Measurements from ENCODE around the gene PXDN. TPM values are rescaled to one million over a fixed set of nuclear protein-coding genes. Genes with fewer than 3 reads are reported as not detected.

PXDN gene
- total RNA-seq, 1 experiment from 2014 or later: 125 TPM

DNA sequence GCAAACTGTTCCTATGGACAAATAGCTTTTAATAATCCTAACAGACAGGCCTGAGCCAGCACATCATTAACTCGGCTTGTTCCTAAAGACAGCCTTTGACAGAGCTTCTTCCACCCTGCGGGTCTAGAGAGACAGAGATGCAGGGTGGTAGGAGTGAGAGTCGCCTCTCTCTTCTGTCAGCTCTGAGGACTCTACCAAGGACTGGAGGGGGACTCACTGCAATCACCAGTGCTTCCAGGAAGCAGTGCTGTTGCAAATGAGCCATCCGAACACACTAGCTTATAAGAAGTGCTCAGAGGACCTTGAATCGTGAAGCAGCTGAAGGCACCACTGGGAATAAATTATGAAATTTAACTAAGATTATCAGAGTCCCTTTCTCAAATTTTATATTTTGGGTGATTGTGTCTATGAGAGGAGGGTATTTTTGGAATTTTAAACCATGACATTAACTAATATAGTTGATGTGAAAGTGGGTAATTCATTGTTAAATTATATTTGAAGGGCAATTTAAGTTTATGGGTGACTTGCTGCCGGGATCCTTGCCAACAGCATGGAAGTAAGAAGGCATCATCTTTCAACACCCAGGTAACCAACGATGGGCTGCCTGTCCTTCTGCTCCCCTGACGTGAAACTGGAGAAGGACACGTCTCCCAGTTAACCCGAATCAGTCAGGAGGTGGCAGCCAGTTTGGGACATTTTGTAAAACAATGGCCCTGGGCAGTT, 43.6 kb upstream of the PXDN start:
- no TSS peak for BruUV-seq (replicated peaks)
- CTCF ChIA-PET: no interaction called here
- no peaks in the 10 kb centered on the region for H3K9me2 ChIP-seq (replicated peaks; ENCODE audit: low read length)
- 0 out of 2 replicates have a peak, but pooled peaks cover 10% of the 10 kb centered on the region for H3K4me1 ChIP-seq (ENCODE audit: insufficient read depth, low read length)
- H3K36me3 ChIP-seq (ENCODE audit: low read depth, low read length): no peaks in the 10 kb centered on the region
- no peak overlapping the region for H3K27ac ChIP-seq (ENCODE audit: low read length)
- H3K4me2 ChIP-seq (ENCODE audit: low read length): no peak overlapping the region
- TF ChIP-seq EZH2 (IDR thresholded peaks at IDR 0.05; ENCODE audit: low read length, unreplicated experiment) (no peak), EZH2phosphoT487 (IDR thresholded peaks at IDR 0.05; ENCODE audit: borderline replicate concordance, low read length) (no peak)
- TF ChIP-seq, protein P1, sequence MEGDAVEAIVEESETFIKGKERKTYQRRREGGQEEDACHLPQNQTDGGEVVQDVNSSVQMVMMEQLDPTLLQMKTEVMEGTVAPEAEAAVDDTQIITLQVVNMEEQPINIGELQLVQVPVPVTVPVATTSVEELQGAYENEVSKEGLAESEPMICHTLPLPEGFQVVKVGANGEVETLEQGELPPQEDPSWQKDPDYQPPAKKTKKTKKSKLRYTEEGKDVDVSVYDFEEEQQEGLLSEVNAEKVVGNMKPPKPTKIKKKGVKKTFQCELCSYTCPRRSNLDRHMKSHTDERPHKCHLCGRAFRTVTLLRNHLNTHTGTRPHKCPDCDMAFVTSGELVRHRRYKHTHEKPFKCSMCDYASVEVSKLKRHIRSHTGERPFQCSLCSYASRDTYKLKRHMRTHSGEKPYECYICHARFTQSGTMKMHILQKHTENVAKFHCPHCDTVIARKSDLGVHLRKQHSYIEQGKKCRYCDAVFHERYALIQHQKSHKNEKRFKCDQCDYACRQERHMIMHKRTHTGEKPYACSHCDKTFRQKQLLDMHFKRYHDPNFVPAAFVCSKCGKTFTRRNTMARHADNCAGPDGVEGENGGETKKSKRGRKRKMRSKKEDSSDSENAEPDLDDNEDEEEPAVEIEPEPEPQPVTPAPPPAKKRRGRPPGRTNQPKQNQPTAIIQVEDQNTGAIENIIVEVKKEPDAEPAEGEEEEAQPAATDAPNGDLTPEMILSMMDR (conservative IDR thresholded peaks at IDR 0.05; ENCODE audit: low read depth, low read length): no peak
- POLR2A ChIA-PET (ENCODE audit: unreplicated experiment): no interaction called here
- no peaks in the 10 kb centered on the region for H3K79me2 ChIP-seq (ENCODE audit: low read length)
- intact Hi-C loops (cut with micrococcal nuclease): no loop called here
- H3K4me3 ChIP-seq (ENCODE audit: low read length): no peak overlapping the region
- H3K9me3 ChIP-seq (ENCODE audit: low read length): no peaks in the 10 kb centered on the region
- no peaks in the 10 kb centered on the region for H4K20me1 ChIP-seq (ENCODE audit: low read length)
- no peaks in the 10 kb centered on the region for H3F3A ChIP-seq (ENCODE audit: low read length, unreplicated experiment)
- no peak overlapping the region for H2AFZ ChIP-seq (ENCODE audit: low read length)
- ATAC-seq (peak; percentile 20; the same call in 1 of the 2 replicates), DNase-seq (no peak)
- no peak overlapping the region for H3K9ac ChIP-seq (ENCODE audit: low read length)
- H3K27me3 ChIP-seq (ENCODE audit: low read length): peaks cover 5% of the 10 kb centered on the region; the same call in 1 of the 2 replicates

DNA sequence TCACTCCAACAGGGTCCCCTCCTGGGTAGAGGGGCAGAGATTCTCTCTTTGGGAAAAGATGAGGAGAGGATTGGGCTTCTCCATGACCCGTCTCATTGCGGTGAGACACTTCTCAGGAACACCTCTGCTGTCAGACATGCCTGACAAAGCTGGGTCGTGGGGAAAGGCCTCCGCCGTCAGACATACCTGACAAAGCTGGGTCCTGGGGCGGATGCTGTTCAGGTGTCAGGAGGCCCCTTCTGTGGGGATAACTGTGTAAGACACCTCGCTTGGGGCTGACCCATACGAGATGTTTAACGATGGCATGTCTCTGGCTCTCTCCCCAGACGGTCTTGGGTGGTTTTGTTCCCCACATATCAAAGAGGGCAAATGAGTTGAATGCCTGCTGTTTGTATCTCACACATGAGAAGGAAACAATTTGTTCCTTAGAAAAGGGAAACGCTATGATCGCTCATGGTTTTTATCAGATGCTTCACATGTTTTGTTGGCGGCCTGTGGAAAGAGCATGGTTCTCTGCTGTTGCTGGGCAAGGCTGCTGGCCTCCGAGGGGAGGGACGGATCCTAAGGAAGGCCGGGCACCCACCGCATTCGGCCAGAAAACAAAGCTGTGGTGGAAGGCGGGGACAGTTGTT, 40.8 kb upstream of the PXDN start:
- TF ChIP-seq EZH2phosphoT487 (IDR thresholded peaks at IDR 0.05; ENCODE audit: borderline replicate concordance, low read length) (no peak), EZH2 (IDR thresholded peaks at IDR 0.05; ENCODE audit: low read length, unreplicated experiment) (no peak)
- TF ChIP-seq, protein P1 (conservative IDR thresholded peaks at IDR 0.05; ENCODE audit: low read depth, low read length): no peak
- Histone ChIP-seq H3K27me3 (ENCODE audit: low read length) (peaks cover 14% of the 10 kb centered on the region), H3K9me2 (replicated peaks; ENCODE audit: low read length) (no peaks in the 10 kb centered on the region), H3K79me2 (ENCODE audit: low read length) (no peaks in the 10 kb centered on the region), H2AFZ (ENCODE audit: low read length) (no peak overlapping the region), H4K20me1 (ENCODE audit: low read length) (no peaks in the 10 kb centered on the region), H3K4me1 (ENCODE audit: insufficient read depth, low read length) (0 out of 2 replicates have a peak, but pooled peaks cover 10% of the 10 kb centered on the region), H3K4me3 (ENCODE audit: low read length) (no peak overlapping the region), H3K9ac (ENCODE audit: low read length) (no peak overlapping the region), H3K36me3 (ENCODE audit: low read depth, low read length) (no peaks in the 10 kb centered on the region), H3K27ac (ENCODE audit: low read length) (no peak overlapping the region), H3F3A (ENCODE audit: low read length, unreplicated experiment) (no peaks in the 10 kb centered on the region), H3K4me2 (ENCODE audit: low read length) (no peak overlapping the region), H3K9me3 (ENCODE audit: low read length) (no peaks in the 10 kb centered on the region)
- POLR2A ChIA-PET (ENCODE audit: unreplicated experiment): no interaction called here
- ATAC-seq (no peak), DNase-seq (no peak)
- intact Hi-C loops (cut with micrococcal nuclease): no loop called here
- BruUV-seq (replicated peaks): no TSS peak
- CTCF ChIA-PET: no interaction called here

- Histone ChIP-seq H3F3A (ENCODE audit: low read length, unreplicated experiment) (no peaks in the 10 kb centered on the region), H3K27ac (ENCODE audit: low read length) (no peak overlapping the region), H2AFZ (ENCODE audit: low read length) (no peak overlapping the region), H3K79me2 (ENCODE audit: low read length) (no peaks in the 10 kb centered on the region), H4K20me1 (ENCODE audit: low read length) (no peaks in the 10 kb centered on the region), H3K9me3 (ENCODE audit: low read length) (no peaks in the 10 kb centered on the region), H3K4me1 (ENCODE audit: insufficient read depth, low read length) (0 out of 2 replicates have a peak, but pooled peaks cover 10% of the 10 kb centered on the region), H3K4me2 (ENCODE audit: low read length) (no peak overlapping the region), H3K9me2 (replicated peaks; ENCODE audit: low read length) (no peaks in the 10 kb centered on the region), H3K4me3 (ENCODE audit: low read length) (no peak overlapping the region), H3K36me3 (ENCODE audit: low read depth, low read length) (no peaks in the 10 kb centered on the region), H3K27me3 (ENCODE audit: low read length) (peaks cover 14% of the 10 kb centered on the region), H3K9ac (ENCODE audit: low read length) (no peak overlapping the region)
- ChIA-PET CTCF (no interaction called here), POLR2A (ENCODE audit: unreplicated experiment) (no interaction called here)
- TF ChIP-seq EZH2 (IDR thresholded peaks at IDR 0.05; ENCODE audit: low read length, unreplicated experiment) (no peak), EZH2phosphoT487 (IDR thresholded peaks at IDR 0.05; ENCODE audit: borderline replicate concordance, low read length) (no peak)
- TF ChIP-seq, protein P1 (conservative IDR thresholded peaks at IDR 0.05; ENCODE audit: low read depth, low read length): no peak
- DNase-seq: no peak
- intact Hi-C loops (cut with micrococcal nuclease): no loop called here
- ATAC-seq: no peak
- no TSS peak for BruUV-seq (replicated peaks)
Measured at GRCh38 chr2:1784087-1784486, 39.8 kb upstream of the PXDN start.

Measured in PC-3 (cell line).